ENCODE results near the gene FOXC1.

- TF ChIP-seq EZH2 (IDR thresholded peaks at IDR 0.05; ENCODE audit: insufficient read depth, low read length) = no peak
- TF ChIP-seq CTCF (IDR thresholded peaks at IDR 0.05; ENCODE audit: insufficient read depth, low read depth, low read length) = no peak
Observed at GRCh38 chr6:1619098-1619672, 9.5 kb downstream of the FOXC1 start.
